NT2/D1 (cell line): ENCODE results near the gene PRPSAP2.

Source experiments
- SUZ12 ChIP-seq: IDR thresholded peaks from 2 replicates; pipeline ENCODE4 v1.6.1; 2011; ENCODE audit not compliant: insufficient read length, insufficient read depth; ENCODE audit errors: extremely low read depth
- YY1 ChIP-seq: IDR thresholded peaks from 2 replicates; pipeline ENCODE4 v1.6.1; 2011; ENCODE audit not compliant: insufficient read length, insufficient read depth
- ZNF274 ChIP-seq: IDR thresholded peaks from 2 replicates; pipeline ENCODE4 v1.6.1; 2011; ENCODE audit warnings: mild to moderate bottlenecking, low read depth, low read length

- TF ChIP-seq ZNF274 (no peak), YY1 (no peak), SUZ12 (no peak)
Measured at GRCh38 chr17:18896947-18897346, 39.0 kb downstream of the PRPSAP2 start.
